OCI-LY7 (cell line): ENCODE measurements around the gene ELAC2. TPM values are rescaled to one million over a fixed set of nuclear protein-coding genes. Genes with fewer than 3 reads are reported as not detected.

Experiments used
- BruUV-seq: library from RNA; stranded (reverse); fragments of 400-500 nt; replicated peaks from 2 replicates; lab custom pipeline; 2021; lab: Mats Ljungman, UMichigan
- CTCF ChIA-PET: fragments of 300-600 bp; sonication (Branson Sonifier 250); formaldehyde crosslinking; loops from one replicate; lab custom pipeline; 2022; ENCODE audit warnings: antibody characterized with exemption; ENCODE audit not compliant: unreplicated experiment; lab: Charles Lee
- POLR2A ChIA-PET: fragments of 300-600 bp; sonication (Branson Sonifier 250); formaldehyde crosslinking; loops from one replicate; lab custom pipeline; 2022; ENCODE audit warnings: antibody characterized with exemption; lab: Charles Lee
- DNase-seq: peaks from one replicate; pipeline ENCODE4 v3.0.0-alpha.2; 2015; ENCODE audit warnings: low spot score
- H2AFZ ChIP-seq: fragments of 200-600 bp; sonication (generic), shearing (Covaris generic); 2 replicates; pipeline ENCODE4 v1.6.1; 2014; ENCODE audit warnings: mild to moderate bottlenecking, antibody characterized with exemption, low read length, moderate library complexity
- H3K27ac ChIP-seq: fragments of 200-600 bp; sonication (generic); 2 replicates; pipeline ENCODE4 v1.5.1; 2014; ENCODE audit warnings: mixed run types, low read depth, mild to moderate bottlenecking, moderate library complexity, low read length, inconsistent platforms; ENCODE audit not compliant: poor library complexity, severe bottlenecking
- H3K36me3 ChIP-seq: fragments of 200-600 bp; sonication (generic); 2 replicates; pipeline ENCODE4 v1.6.1; 2014; ENCODE audit warnings: mild to moderate bottlenecking, antibody characterized with exemption, low read length, moderate library complexity, mixed read lengths; ENCODE audit not compliant: insufficient read depth
- H3K4me1 ChIP-seq: fragments of 200-600 bp; sonication (generic); 2 replicates; pipeline ENCODE4 v1.5.1; 2014; ENCODE audit warnings: mild to moderate bottlenecking, low read length; ENCODE audit not compliant: insufficient read depth, poor library complexity, severe bottlenecking
- H3K4me2 ChIP-seq: fragments of 200-600 bp; sonication (generic); 2 replicates; pipeline ENCODE4 v1.6.1; 2014; ENCODE audit warnings: mild to moderate bottlenecking, low read length
- H3K4me3 ChIP-seq: fragments of 200-600 bp; sonication (generic); 2 replicates; pipeline ENCODE4 v1.5.1; 2014; ENCODE audit warnings: mild to moderate bottlenecking, low read depth, low read length; ENCODE audit not compliant: poor library complexity, severe bottlenecking
- H3K79me2 ChIP-seq: fragments of 200-600 bp; sonication (generic); 2 replicates; pipeline ENCODE4 v1.6.1; 2016; ENCODE audit warnings: low read depth, mild to moderate bottlenecking, low read length, moderate library complexity, mixed read lengths; ENCODE audit not compliant: insufficient read depth
- H3K9me2 ChIP-seq: fragments of 200-600 bp; sonication (generic); 2 replicates; pipeline ENCODE4 v1.6.1; 2016; ENCODE audit warnings: mild to moderate bottlenecking, low read length, mixed read lengths; ENCODE audit not compliant: insufficient read depth
- H3K9me3 ChIP-seq: fragments of 200-600 bp; sonication (generic); 2 replicates; pipeline ENCODE4 v1.6.1; 2014; ENCODE audit warnings: mild to moderate bottlenecking, mixed run types, low read length, mixed read lengths
- H4K20me1 ChIP-seq: fragments of 200-600 bp; sonication (generic); 2 replicates; pipeline ENCODE4 v1.6.1; 2014; ENCODE audit warnings: mild to moderate bottlenecking, antibody characterized with exemption, low read length, moderate library complexity, mixed read lengths; ENCODE audit not compliant: insufficient read depth
- EZH2phosphoT487 ChIP-seq: fragments of 200-600 bp; sonication (generic); IDR thresholded peaks from 2 replicates; pipeline ENCODE4 v1.6.1; 2018; ENCODE audit warnings: low read depth, borderline replicate concordance, mild to moderate bottlenecking, mixed run types, antibody characterized with exemption, low read length, moderate library complexity, mixed read lengths
- intact Hi-C: fragments of 100-400 bp; cut with micrococcal nuclease; formaldehyde crosslinking; loops from one replicate; pipeline ENCODE4 v1.10.0; 2022; ENCODE audit not compliant: unreplicated experiment
- total RNA-seq, 2 experiments: library from RNA; depleted of rRNA in 1 of 2; stranded (reverse); fragments of >200 nt in 1 of 2; shearing (Covaris generic) in 1 of 2; gene quantifications; 2 replicates each; pipeline ENCODE4 v1.2.3, GENCODE V29; 2014 to 2022
- TF ChIP-seq, protein P1 (sequence below): fragments of 200-600 bp; sonication (generic); conservative IDR thresholded peaks from 2 replicates; pipeline ENCODE4 v1.5.1; 2014; ENCODE audit warnings: mild to moderate bottlenecking, antibody characterized with exemption, low read length, moderate library complexity, mixed read lengths

Gene ELAC2
- total RNA-seq, 2 experiments from 2014 or later: 90.7 to 127 TPM

- Histone ChIP-seq H2AFZ (no peak overlapping the region), H3K79me2 (no peaks in the 10 kb centered on the region), H3K4me2 (no peak overlapping the region), H3K36me3 (peaks cover 3% of the 10 kb centered on the region; the same call in 1 of the 2 replicates), H4K20me1 (no peaks in the 10 kb centered on the region), H3K9me2 (no peaks in the 10 kb centered on the region), H3K27ac (no peak overlapping the region), H3K4me1 (peaks cover 16% of the 10 kb centered on the region), H3K4me3 (no peak overlapping the region), H3K9me3 (no peaks in the 10 kb centered on the region)
- BruUV-seq: no TSS peak
- CTCF ChIA-PET: no interaction called here
- intact Hi-C loops: no loop called here
- POLR2A ChIA-PET: interaction anchor here (0.6 kb wide), 2 partner anchors 10 to 913 kb away, joined by 3 read pairs; no protein-coding TSS in a partner anchor
- DNase-seq: no peak
- TF ChIP-seq, protein P1, sequence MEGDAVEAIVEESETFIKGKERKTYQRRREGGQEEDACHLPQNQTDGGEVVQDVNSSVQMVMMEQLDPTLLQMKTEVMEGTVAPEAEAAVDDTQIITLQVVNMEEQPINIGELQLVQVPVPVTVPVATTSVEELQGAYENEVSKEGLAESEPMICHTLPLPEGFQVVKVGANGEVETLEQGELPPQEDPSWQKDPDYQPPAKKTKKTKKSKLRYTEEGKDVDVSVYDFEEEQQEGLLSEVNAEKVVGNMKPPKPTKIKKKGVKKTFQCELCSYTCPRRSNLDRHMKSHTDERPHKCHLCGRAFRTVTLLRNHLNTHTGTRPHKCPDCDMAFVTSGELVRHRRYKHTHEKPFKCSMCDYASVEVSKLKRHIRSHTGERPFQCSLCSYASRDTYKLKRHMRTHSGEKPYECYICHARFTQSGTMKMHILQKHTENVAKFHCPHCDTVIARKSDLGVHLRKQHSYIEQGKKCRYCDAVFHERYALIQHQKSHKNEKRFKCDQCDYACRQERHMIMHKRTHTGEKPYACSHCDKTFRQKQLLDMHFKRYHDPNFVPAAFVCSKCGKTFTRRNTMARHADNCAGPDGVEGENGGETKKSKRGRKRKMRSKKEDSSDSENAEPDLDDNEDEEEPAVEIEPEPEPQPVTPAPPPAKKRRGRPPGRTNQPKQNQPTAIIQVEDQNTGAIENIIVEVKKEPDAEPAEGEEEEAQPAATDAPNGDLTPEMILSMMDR: no peak
Measured at GRCh38 chr17:12967962-12968361, 49.9 kb downstream of the ELAC2 start.

- no peaks in the 10 kb centered on the region for H4K20me1 ChIP-seq
- ChIA-PET CTCF (no interaction called here), POLR2A (no interaction called here)
- no peak overlapping the region for H3K4me3 ChIP-seq
- no peaks in the 10 kb centered on the region for H3K9me3 ChIP-seq
- H3K27ac ChIP-seq: no peak overlapping the region
- TF ChIP-seq, protein P1: no peak
- TF ChIP-seq EZH2phosphoT487: no peak
- no peaks in the 10 kb centered on the region for H3K9me2 ChIP-seq
- BruUV-seq: no TSS peak
- H3K4me1 ChIP-seq: peaks cover 16% of the 10 kb centered on the region
- H3K36me3 ChIP-seq: peaks cover 3% of the 10 kb centered on the region; the same call in 1 of the 2 replicates
- H3K79me2 ChIP-seq: no peaks in the 10 kb centered on the region
- no peak for DNase-seq
- H3K4me2 ChIP-seq: no peak overlapping the region
- H2AFZ ChIP-seq: no peak overlapping the region
- intact Hi-C loops: no loop called here
Measured at GRCh38 chr17:12966413-12966812, 51.4 kb downstream of the ELAC2 start.

DNA sequence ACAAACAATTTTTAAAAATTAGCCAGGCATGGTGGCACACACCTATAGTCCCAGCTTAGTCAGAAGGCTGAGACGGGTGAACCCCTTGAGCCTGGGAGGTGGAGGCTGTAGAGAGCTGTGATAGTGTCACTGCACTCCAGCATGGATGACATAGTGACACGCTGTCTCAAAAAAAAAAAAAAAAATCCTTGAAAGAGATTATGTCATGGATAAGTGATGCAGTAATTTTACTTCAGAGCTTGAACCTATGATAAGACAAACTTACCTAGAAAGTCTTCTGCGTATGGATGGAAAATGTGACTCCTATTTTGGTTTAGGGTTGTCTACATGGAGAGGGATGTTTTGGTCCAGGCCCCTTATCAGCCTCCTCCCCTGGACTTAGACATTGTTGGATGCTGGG is 51.8 kb downstream of the ELAC2 start:
- BruUV-seq: no TSS peak
- Histone ChIP-seq H3K79me2 (no peaks in the 10 kb centered on the region), H3K4me3 (no peak overlapping the region), H3K9me2 (no peaks in the 10 kb centered on the region), H4K20me1 (no peaks in the 10 kb centered on the region), H3K4me1 (peaks cover 16% of the 10 kb centered on the region), H3K9me3 (no peaks in the 10 kb centered on the region), H2AFZ (no peak overlapping the region), H3K36me3 (peaks cover 3% of the 10 kb centered on the region; the same call in 1 of the 2 replicates), H3K27ac (no peak overlapping the region), H3K4me2 (no peak overlapping the region)
- no peak for TF ChIP-seq EZH2phosphoT487
- TF ChIP-seq, protein P1: no peak
- DNase-seq: no peak
- CTCF ChIA-PET: no interaction called here
- POLR2A ChIA-PET: no interaction called here
- intact Hi-C loops: no loop called here
